Mesothelial cell of epicardium (in vitro differentiated cells): ENCODE measurements around the gene PRKAG1. TPM values are rescaled to one million over a fixed set of nuclear protein-coding genes. Genes with fewer than 3 reads are reported as not detected.

Experiments used
- DNase-seq, 2 experiments: peaks; one replicate each; pipeline ENCODE4 v3.0.0; 2021; ENCODE audit warnings: low spot score in 2 of 2; ENCODE audit not compliant: unreplicated experiment in 2 of 2
- H3K27ac Mint-ChIP-seq: 2 replicates; pipeline ENCODE4 v1.8.0; 2021; ENCODE audit warnings: mixed read lengths
- H3K27me3 Mint-ChIP-seq: 2 replicates; pipeline ENCODE4 v1.8.0; 2021; ENCODE audit warnings: low read depth, mixed read lengths
- H3K36me3 Mint-ChIP-seq: 2 replicates; pipeline ENCODE4 v1.8.0; 2021; ENCODE audit warnings: mixed read lengths
- H3K4me1 Mint-ChIP-seq: 2 replicates; pipeline ENCODE4 v1.8.0; 2021; ENCODE audit warnings: mixed read lengths
- H3K4me3 Mint-ChIP-seq: 2 replicates; pipeline ENCODE4 v1.8.0; 2021; ENCODE audit warnings: mild to moderate bottlenecking, moderate library complexity, mixed read lengths
- H3K9me3 Mint-ChIP-seq: 2 replicates; pipeline ENCODE4 v1.8.0; 2021; ENCODE audit warnings: mixed read lengths
- CTCF ChIP-seq: fragments of 200-600 bp; sonication (generic); IDR thresholded peaks from one replicate; pipeline ENCODE4 v1.5.0; 2021; ENCODE audit warnings: antibody characterized with exemption; ENCODE audit not compliant: unreplicated experiment
- total RNA-seq: library from RNA; stranded (reverse); gene quantifications from 3 replicates; pipeline ENCODE4 v1.2.1, GENCODE V29; 2021

The PRKAG1 gene
- total RNA-seq, 1 donor from 2014 or later: 61.8 TPM

- Mint-ChIP-seq H3K36me3 (peaks cover 29% of the 10 kb centered on the region), H3K27me3 (no peaks in the 10 kb centered on the region), H3K4me3 (no peak overlapping the region)
Measured at GRCh38 chr12:49023812-49024211, 5.2 kb upstream of the PRKAG1 start.

GRCh38 chr12:49022558-49023178 is 4.1 kb upstream of the PRKAG1 start:
- no peak overlapping the region for H3K4me3 Mint-ChIP-seq
- no peaks in the 10 kb centered on the region for H3K27me3 Mint-ChIP-seq
- no peak for DNase-seq
- H3K27ac Mint-ChIP-seq: no peak overlapping the region
- H3K4me1 Mint-ChIP-seq: peaks cover 15% of the 10 kb centered on the region
- no peaks in the 10 kb centered on the region for H3K9me3 Mint-ChIP-seq
- TF ChIP-seq CTCF: no peak
- peaks cover 23% of the 10 kb centered on the region for H3K36me3 Mint-ChIP-seq

More at GRCh38 chr12:49023812-49024211, 5.2 kb upstream of the PRKAG1 start:
- TF ChIP-seq CTCF: no peak
- DNase-seq: no peak
- Mint-ChIP-seq H3K9me3 (no peaks in the 10 kb centered on the region), H3K27ac (no peak overlapping the region), H3K4me1 (peaks cover 10% of the 10 kb centered on the region)

GRCh38 chr12:49021292-49021915 is 2.8 kb upstream of the PRKAG1 start:
- peaks cover 22% of the 10 kb centered on the region for H3K4me1 Mint-ChIP-seq
- TF ChIP-seq CTCF: no peak
- no peak overlapping the region for H3K4me3 Mint-ChIP-seq
- no peak for DNase-seq
- H3K27me3 Mint-ChIP-seq: no peaks in the 10 kb centered on the region
- H3K27ac Mint-ChIP-seq: no peak overlapping the region
- no peaks in the 10 kb centered on the region for H3K9me3 Mint-ChIP-seq
- H3K36me3 Mint-ChIP-seq: peaks cover 22% of the 10 kb centered on the region

GRCh38 chr12:49020441-49020840 is 1.9 kb upstream of the PRKAG1 start:
- TF ChIP-seq CTCF: no peak
- DNase-seq: no peak
- Mint-ChIP-seq H3K4me3 (no peak overlapping the region), H3K27ac (no peak overlapping the region), H3K9me3 (no peaks in the 10 kb centered on the region), H3K27me3 (no peaks in the 10 kb centered on the region), H3K4me1 (peaks cover 24% of the 10 kb centered on the region), H3K36me3 (peaks cover 17% of the 10 kb centered on the region)

- no peaks in the 10 kb centered on the region for H3K9me3 Mint-ChIP-seq
- peaks cover 24% of the 10 kb centered on the region for H3K4me1 Mint-ChIP-seq
- H3K36me3 Mint-ChIP-seq: peaks cover 15% of the 10 kb centered on the region
- no peaks in the 10 kb centered on the region for H3K27me3 Mint-ChIP-seq
- H3K27ac Mint-ChIP-seq: peak overlapping the region; percentile 100
- TF ChIP-seq CTCF: no peak
- no peak for DNase-seq
- H3K4me3 Mint-ChIP-seq: peak overlapping the region; percentile 91
Measured at GRCh38 chr12:49019443-49020324, 1.1 kb upstream of the PRKAG1 start.
